Kidney (tissue), 14 donors: Measurements from ENCODE around the gene UBE2Q2. TPM values are rescaled to one million over a fixed set of nuclear protein-coding genes. Genes with fewer than 3 reads are reported as not detected.

Experiments used
- DNase-seq, 5 donors: peaks; one replicate each; pipeline ENCODE4 v3.0.0-alpha.2; 2013 to 2020
- FAIRE-seq: peaks from 2 replicates; lab custom pipeline; 2012; peaks lifted over from hg19 to GRCh38; lab: Jason Lieb, UNC
- H3K27ac ChIP-seq, 2 donors: one replicate each; pipeline ENCODE4 v1.7.0; 2013; ENCODE audit warnings: low read depth in 2 of 2, low read length in 2 of 2, inconsistent platforms in 1 of 2
- H3K27me3 ChIP-seq: one replicate; pipeline ENCODE4 v1.7.1; 2013; ENCODE audit warnings: low read length, inconsistent platforms; ENCODE audit not compliant: control insufficient read depth, insufficient read depth
- H3K36me3 ChIP-seq, 3 donors: one replicate each; pipeline versions ENCODE4 v1.7.0 to v1.7.1; 2013; ENCODE audit warnings: low read length in 3 of 3, control low read depth in 1 of 3, inconsistent platforms in 1 of 3; ENCODE audit not compliant: insufficient read depth in 3 of 3, control insufficient read depth in 2 of 3
- H3K4me1 ChIP-seq, 3 donors: one replicate each; pipeline versions ENCODE4 v1.7.0 to v1.7.1; 2013; ENCODE audit warnings: low read length in 3 of 3, inconsistent platforms in 1 of 3, low read depth in 1 of 3; ENCODE audit not compliant: control insufficient read depth in 2 of 3, insufficient read depth in 2 of 3
- H3K4me3 ChIP-seq, 3 donors: one replicate each; pipeline versions ENCODE4 v1.7.0 to v1.8.1; 2013; ENCODE audit warnings: low read length in 3 of 3, control low read depth in 1 of 3, inconsistent platforms in 1 of 3
- H3K9ac ChIP-seq, 3 donors: one replicate each; pipeline versions ENCODE4 v1.7.0 to v1.7.1; 2013; ENCODE audit warnings: low read length in 3 of 3, control low read depth in 1 of 3, inconsistent platforms in 1 of 3
- H3K9me3 ChIP-seq, 3 donors: one replicate each; pipeline versions ENCODE4 v1.7.0 to v1.7.1; 2013; ENCODE audit warnings: low read length in 3 of 3, control low read depth in 1 of 3, inconsistent platforms in 1 of 3; ENCODE audit not compliant: control insufficient read depth in 2 of 3, insufficient read depth in 1 of 3
- CTCF ChIP-seq: IDR thresholded peaks from 3 replicates; pipeline ENCODE4 v1.5.1; 2012; ENCODE audit warnings: mild to moderate bottlenecking, moderate library complexity, borderline replicate concordance; ENCODE audit not compliant: insufficient read depth; ENCODE audit errors: extremely low read depth
- intact Hi-C: fragments of 100-400 bp; cut with DNase I; formaldehyde crosslinking; loops from one replicate; pipeline ENCODE4 v1.11.1; 2022
- polyA plus RNA-seq: library from polyadenylated mRNA; stranded (reverse); fragments of 350-450 nt; fragmentation: Illumina TruSeq; extraction: RNeasy Lipid Tissue Mini Kit (QIAGEN cat#74804); gene quantifications from one replicate; pipeline ENCODE4 v1.2.3, GENCODE V29; 2014; ENCODE audit warnings: low read depth, low replicate concordance; ENCODE audit not compliant: insufficient read depth
- total RNA-seq: library from RNA; stranded (reverse); fragmentation: NEBNext Ultra II Directional; extraction: Animal tissue kit (Norgen Biotek cat#: 25700); gene quantifications from one replicate; pipeline ENCODE4 v1.2.1, GENCODE V29; 2021
- donor health status: control.
- donor health status: control.
- donor health status: control.
- donor health status: control.
- donor health status: control.
- donor health status: DM: yes; HTN: yes; CAD: no.
- donor health status: Normal renal cell carcinoma (clear cell type).

The UBE2Q2 gene
- total and polyA plus RNA-seq, 2 donors from 2014 or later, result 18.1 to 31.6 TPM

GRCh38 chr15:75836959-75837334 lies 6.3 kb upstream of the UBE2Q2 start:
- no peaks in the 10 kb centered on the region for H3K27me3 ChIP-seq
- H3K4me1 ChIP-seq, result no peaks in the 10 kb centered on the region
- H3K9me3 ChIP-seq, result no peaks in the 10 kb centered on the region
- H3K36me3 ChIP-seq, result no peaks in the 10 kb centered on the region
- no peak overlapping the region for H3K27ac ChIP-seq
- no peak overlapping the region for H3K4me3 ChIP-seq
- intact Hi-C loops, result no loop called here
- DNase-seq (no peak), FAIRE-seq (no peak)
- H3K9ac ChIP-seq, result no peak overlapping the region
- no peak for TF ChIP-seq CTCF

- DNase-seq (peak in 2 of 5 donors; percentile 29 to 71), FAIRE-seq (no peak)
- no peaks in the 10 kb centered on the region for H3K36me3 ChIP-seq
- H3K27ac ChIP-seq, result no peak overlapping the region
- no peak overlapping the region for H3K9ac ChIP-seq
- H3K4me1 ChIP-seq, result peaks cover 2 to 7% (median 3%) of the 10 kb centered on the region in 3 donors
- no peak overlapping the region for H3K4me3 ChIP-seq
- intact Hi-C loops, result no loop called here
- no peaks in the 10 kb centered on the region for H3K27me3 ChIP-seq
- TF ChIP-seq CTCF, result no peak
- no peaks in the 10 kb centered on the region for H3K9me3 ChIP-seq
Observed at GRCh38 chr15:75840659-75841058, 2.6 kb upstream of the UBE2Q2 start.

GRCh38 chr15:75841626-75842025 lies 1.6 kb upstream of the UBE2Q2 start:
- Histone ChIP-seq H3K9ac (no peak overlapping the region), H3K4me3 (no peak overlapping the region), H3K9me3 (no peaks in the 10 kb centered on the region), H3K36me3 (no peaks in the 10 kb centered on the region), H3K4me1 (peaks cover 2 to 7% (median 3%) of the 10 kb centered on the region in 3 donors), H3K27me3 (no peaks in the 10 kb centered on the region), H3K27ac (no peak overlapping the region)
- TF ChIP-seq CTCF, result no peak
- intact Hi-C loops, result no loop called here
- DNase-seq (no peak), FAIRE-seq (no peak)
